ENCODE measurements around the gene PLEKHH1.
"Not testable (repeated sequence)": the region's sequence is repeated elsewhere in the genome, so short reads cannot be mapped to it uniquely, and the experiment has no call there.

PLEKHH1 gene

GRCh38 chr14:67536087-67536486 is 3.0 kb downstream of the PLEKHH1 start:
- no peak for DNase-seq

GRCh38 chr14:67537736-67538135 is 4.6 kb downstream of the PLEKHH1 start:
- no peak for DNase-seq

GRCh38 chr14:67538501-67538900 is 5.4 kb downstream of the PLEKHH1 start:
- no peak for DNase-seq

GRCh38 chr14:67539116-67539515 is 6.0 kb downstream of the PLEKHH1 start:
- no peak for DNase-seq

- DNase-seq = no peak
These were observed 8.6 kb downstream of the PLEKHH1 start for GRCh38 chr14:67541448-67542387.

- not testable (repeated sequence) for DNase-seq
These were observed 9.5 kb downstream of the PLEKHH1 start for GRCh38 chr14:67542620-67543019.

- no peak for DNase-seq
These were observed 11.5 kb downstream of the PLEKHH1 start for GRCh38 chr14:67544590-67544989.

GRCh38 chr14:67547224-67547780 is 14.2 kb downstream of the PLEKHH1 start:
- no peak for DNase-seq

GRCh38 chr14:67549734-67550133 is 16.6 kb downstream of the PLEKHH1 start:
- no peak for DNase-seq

- no peak for DNase-seq
These were observed 18.0 kb downstream of the PLEKHH1 start for GRCh38 chr14:67551123-67551522.

GRCh38 chr14:67551940-67552339 is 18.9 kb downstream of the PLEKHH1 start:
- no peak for DNase-seq

- no peak for DNase-seq
These were observed 20.5 kb downstream of the PLEKHH1 start for GRCh38 chr14:67553547-67553946.

GRCh38 chr14:67554341-67554740 is 21.3 kb downstream of the PLEKHH1 start:
- no peak for DNase-seq

- no peak for DNase-seq
These were observed 22.5 kb downstream of the PLEKHH1 start for GRCh38 chr14:67555518-67556090.

- no peak for DNase-seq
These were observed 23.6 kb downstream of the PLEKHH1 start for GRCh38 chr14:67556671-67557070.

GRCh38 chr14:67557118-67557517 is 24.0 kb downstream of the PLEKHH1 start:
- DNase-seq = peak; percentile 42

- DNase-seq = no peak
These were observed 24.6 kb downstream of the PLEKHH1 start for GRCh38 chr14:67557656-67558055.

GRCh38 chr14:67559639-67560038 is 26.5 kb downstream of the PLEKHH1 start:
- no peak for DNase-seq

- no peak for DNase-seq
These were observed 29.1 kb downstream of the PLEKHH1 start for GRCh38 chr14:67562025-67562775.

- no peak for DNase-seq
These were observed 29.7 kb downstream of the PLEKHH1 start for GRCh38 chr14:67562776-67563150.

- no peak for DNase-seq
These were observed 31.1 kb downstream of the PLEKHH1 start for GRCh38 chr14:67564236-67564635.

- DNase-seq = no peak
These were observed 33.8 kb downstream of the PLEKHH1 start for GRCh38 chr14:67566908-67567307.

GRCh38 chr14:67567654-67568053 is 34.6 kb downstream of the PLEKHH1 start:
- no peak for DNase-seq

Data from fibroblast of upper back skin (primary cell).